Endothelial cell of umbilical vein (primary cell): ENCODE data around the gene TSPAN9. TPM values are rescaled to one million over a fixed set of nuclear protein-coding genes. Genes with fewer than 3 reads are reported as not detected.

Experiments
- BruUV-seq: library from RNA; stranded (reverse); fragments of 400-500 nt; replicated peaks from 2 replicates; lab custom pipeline; 2021; lab: Mats Ljungman, UMichigan
- CTCF ChIA-PET: fragments of 300-600, 350-600 bp; sonication (Branson Sonifier 250); formaldehyde crosslinking; loops from one replicate; lab custom pipeline; 2021; ENCODE audit warnings: antibody characterized with exemption, inconsistent platforms; lab: Charles Lee
- POLR2A ChIA-PET: fragments of 300-600, 350-600 bp; sonication (Branson Sonifier 250); formaldehyde crosslinking; loops from one replicate; lab custom pipeline; 2021; ENCODE audit warnings: antibody characterized with exemption, inconsistent platforms; lab: Charles Lee
- DNase-seq: peaks from one replicate; pipeline ENCODE4 v3.0.0-alpha.2; 2011; ENCODE audit warnings: low read depth, low spot score
- FAIRE-seq: peaks from 2 replicates; lab custom pipeline; 2011; peaks lifted over from hg19 to GRCh38; lab: Jason Lieb, UNC
- H2AFZ ChIP-seq: 2 replicates; pipeline ENCODE4 v1.6.0; 2012; ENCODE audit warnings: low read depth, low read length, control low read depth, inconsistent platforms
- H3K27ac ChIP-seq: 2 replicates; pipeline ENCODE4 v1.5.1; 2011; ENCODE audit warnings: low read depth, mild to moderate bottlenecking, control low read depth, low read length, moderate library complexity; ENCODE audit not compliant: insufficient read depth
- H3K27me3 ChIP-seq, 2 experiments: 2 replicates each; pipeline versions ENCODE4 v1.6.0 to v1.6.1; 2011; ENCODE audit warnings: low read length in 2 of 2, mixed read lengths in 1 of 2; ENCODE audit not compliant: control insufficient read depth in 2 of 2, insufficient read depth in 2 of 2
- H3K36me3 ChIP-seq, 2 experiments: 2 replicates in 1 of 2; 3 replicates in 1 of 2; pipeline ENCODE4 v1.5.1; 2011; ENCODE audit warnings: low read length in 2 of 2, mild to moderate bottlenecking in 1 of 2, moderate library complexity in 1 of 2; ENCODE audit not compliant: control insufficient read depth in 2 of 2, insufficient read depth in 2 of 2; ENCODE audit errors: extremely low read depth in 1 of 2
- H3K4me1 ChIP-seq: 3 replicates; pipeline ENCODE4 v1.5.1; 2011; ENCODE audit warnings: mild to moderate bottlenecking, low read length; ENCODE audit not compliant: control insufficient read depth, insufficient read depth; ENCODE audit errors: extremely low read depth
- H3K4me2 ChIP-seq: 2 replicates; pipeline ENCODE4 v1.6.1; 2011; ENCODE audit warnings: low read length, control low read depth, mixed read lengths; ENCODE audit not compliant: insufficient read depth
- H3K4me3 ChIP-seq, 3 experiments: fragments of 200-600 bp in 1 of 3; sonication (generic), shearing (Covaris generic) in 1 of 3; replicated peaks in 1 of 3; 2 replicates each; pipeline ENCODE4 v1.5.1; 2011 to 2016; ENCODE audit warnings: control low read depth in 3 of 3, low read length in 3 of 3, mild to moderate bottlenecking in 2 of 3, inconsistent platforms in 1 of 3, low read depth in 1 of 3, moderate library complexity in 1 of 3; ENCODE audit not compliant: insufficient read depth in 1 of 3
- H3K79me2 ChIP-seq: 2 replicates; pipeline ENCODE4 v1.6.0; 2012; ENCODE audit warnings: low read length, inconsistent platforms; ENCODE audit not compliant: control insufficient read depth, insufficient read depth
- H3K9ac ChIP-seq: replicated peaks from 2 replicates; pipeline ENCODE3; 2011; ENCODE audit warnings: low read length, control low read depth; ENCODE audit not compliant: insufficient read depth; ENCODE audit errors: extremely low read depth
- H3K9me1 ChIP-seq: replicated peaks from 3 replicates; pipeline ENCODE4 v1.6.0; 2011; ENCODE audit warnings: mild to moderate bottlenecking, low read length; ENCODE audit not compliant: control insufficient read depth, insufficient read depth; ENCODE audit errors: extremely low read depth
- H3K9me3 ChIP-seq: replicated peaks from 2 replicates; pipeline ENCODE4 v1.5.1; 2012; ENCODE audit warnings: low read length, inconsistent platforms; ENCODE audit not compliant: control insufficient read depth, insufficient read depth
- H4K20me1 ChIP-seq: replicated peaks from 2 replicates; pipeline ENCODE3; 2011; ENCODE audit warnings: mild to moderate bottlenecking, low read length; ENCODE audit not compliant: control insufficient read depth, insufficient read depth; ENCODE audit errors: extremely low read depth
- CTCF ChIP-seq, 2 donors: IDR thresholded peaks; 1 replicate in 1 of 2; 2 replicates in 1 of 2; pipeline ENCODE4 v1.5.1; 2011; ENCODE audit warnings: low read length in 2 of 2, mild to moderate bottlenecking in 2 of 2, moderate library complexity in 2 of 2, control low read depth in 1 of 2, inconsistent platforms in 1 of 2, low read depth in 1 of 2; ENCODE audit not compliant: insufficient read depth in 1 of 2; ENCODE audit errors: extremely low read depth in 1 of 2
- EZH2 ChIP-seq: IDR thresholded peaks from 2 replicates; pipeline ENCODE4 v1.6.1; 2012; ENCODE audit warnings: borderline replicate concordance, low read depth, mild to moderate bottlenecking, moderate library complexity, low read length, inconsistent platforms; ENCODE audit not compliant: severe bottlenecking
- FOS ChIP-seq: IDR thresholded peaks from 2 replicates; pipeline ENCODE4 v1.6.1; 2011; ENCODE audit warnings: mild to moderate bottlenecking, low read length, moderate library complexity, borderline replicate concordance; ENCODE audit not compliant: insufficient read depth
- GATA2 ChIP-seq: IDR thresholded peaks from 2 replicates; pipeline ENCODE4 v1.7.0; 2011; ENCODE audit warnings: low read depth, mild to moderate bottlenecking, moderate library complexity, mixed read lengths, low read length; ENCODE audit not compliant: insufficient read length, insufficient read depth
- JUN ChIP-seq: IDR thresholded peaks from 2 replicates; pipeline ENCODE4 v1.6.1; 2011; ENCODE audit warnings: borderline replicate concordance, low read depth; ENCODE audit not compliant: insufficient read length, insufficient read depth
- MYC ChIP-seq: IDR thresholded peaks from one replicate; pipeline ENCODE4 v1.6.1; 2011; ENCODE audit warnings: mild to moderate bottlenecking, low read depth, low read length
- POLR2A ChIP-seq: IDR thresholded peaks from 2 replicates; pipeline ENCODE4 v1.6.1; 2012; ENCODE audit warnings: low read depth, mild to moderate bottlenecking, control low read depth, low read length
- POLR2AphosphoS5 ChIP-seq: IDR thresholded peaks from 2 replicates; pipeline ENCODE4 v1.6.1; 2012; ENCODE audit warnings: low read depth, mild to moderate bottlenecking, control low read depth, low read length, moderate library complexity; ENCODE audit not compliant: insufficient read depth
- dilution Hi-C: fragments of 300-500 bp; cut with MboI; formaldehyde crosslinking; loops from one replicate; pipeline ENCODE4 v1.15.0; 2019; ENCODE audit warnings: low sequenced_read_pairs; ENCODE audit not compliant: extremely low pct_ligation_motif_present
- intact Hi-C: fragments of 100-400 bp; cut with micrococcal nuclease; formaldehyde crosslinking; loops from one replicate; pipeline ENCODE4 v1.10.0; 2022
- polyA plus RNA-seq, 4 experiments: library from polyadenylated mRNA; depleted of rRNA in 3 of 4; stranded (reverse) in 3 of 4; unstranded in 1 of 4; fragments of >200 nt; gene quantifications; 2 replicates each; pipeline versions ENCODE4 v1.2.1 to v1.2.3, GENCODE V29; 2011 to 2012; ENCODE audit warnings: missing spikeins in 1 of 4
- total RNA-seq: library from RNA; stranded (reverse); gene quantifications from 2 replicates; pipeline ENCODE4 v1.2.3, GENCODE V29; 2021
- TF ChIP-seq, protein P1 (sequence below): IDR thresholded peaks from 2 replicates; pipeline ENCODE4 v1.6.1; 2011; ENCODE audit not compliant: insufficient read depth, insufficient read length

The TSPAN9 gene
- total and polyA plus RNA-seq, 2 donors (not counting 3 experiments of a cell fraction or from before 2014, with no cell fraction given), result 43.3 to 66.8 TPM

DNA sequence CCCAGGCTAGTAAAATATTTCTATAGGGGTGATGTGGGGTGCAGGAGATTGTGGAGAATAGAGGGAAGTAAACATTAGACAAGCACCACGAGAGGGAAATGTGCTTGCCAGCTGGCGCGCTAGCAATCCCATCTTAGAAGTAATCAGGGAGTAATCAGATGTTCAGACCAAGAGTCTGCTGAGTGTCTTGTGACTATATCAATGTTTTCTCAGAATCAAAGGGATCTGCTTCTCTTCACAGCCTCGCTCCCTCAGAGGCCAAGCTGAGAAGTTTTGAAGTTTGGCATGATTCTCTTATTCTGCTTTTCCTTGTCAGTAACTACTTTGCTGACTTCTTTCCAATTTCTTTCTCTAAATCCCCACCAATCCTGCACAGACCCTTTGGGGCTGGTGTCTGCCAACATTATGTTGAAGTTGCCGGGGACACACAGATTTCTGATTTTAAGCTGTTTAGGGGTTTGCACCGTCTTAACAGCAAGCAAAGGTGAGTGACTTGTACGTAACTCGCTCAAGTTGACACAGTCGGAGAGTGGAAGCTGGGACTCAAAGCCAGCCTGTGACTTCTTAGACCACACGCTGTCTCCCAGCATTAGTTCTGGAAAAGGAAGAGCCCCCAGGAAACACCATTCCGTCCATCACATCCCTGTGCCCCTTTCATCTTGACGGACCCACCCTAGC lies 22.0 kb upstream of the TSPAN9 start:
- no peak for DNase-seq
- no peak overlapping the region for H3K27ac ChIP-seq
- intact Hi-C loops (no loop called here), dilution Hi-C loops (no loop called here)
- no peaks in the 10 kb centered on the region for H3K9me1 ChIP-seq
- no peak for FAIRE-seq
- H2AFZ ChIP-seq, result no peak overlapping the region
- H3K79me2 ChIP-seq, result no peaks in the 10 kb centered on the region
- no peaks in the 10 kb centered on the region for H3K4me1 ChIP-seq
- no peaks in the 10 kb centered on the region for H3K9me3 ChIP-seq
- POLR2A ChIA-PET, result no interaction called here
- BruUV-seq, result no TSS peak
- H3K4me3 ChIP-seq, result no peak overlapping the region
- TF ChIP-seq, protein P1, sequence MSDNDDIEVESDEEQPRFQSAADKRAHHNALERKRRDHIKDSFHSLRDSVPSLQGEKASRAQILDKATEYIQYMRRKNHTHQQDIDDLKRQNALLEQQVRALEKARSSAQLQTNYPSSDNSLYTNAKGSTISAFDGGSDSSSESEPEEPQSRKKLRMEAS, result no peak
- TF ChIP-seq POLR2AphosphoS5, result no peak
- no peak for TF ChIP-seq POLR2A
- TF ChIP-seq JUN, result no peak
- no peak for TF ChIP-seq EZH2
- no peak for TF ChIP-seq GATA2
- no peak for TF ChIP-seq FOS
- no peak for TF ChIP-seq CTCF (IDR thresholded peaks at IDR 0.05; ENCODE audit: extremely low read depth in 1 of 2, insufficient read depth in 1 of 2, low read depth in 1 of 2, low read length in 2 of 2)
- no peak for TF ChIP-seq MYC
- H3K27me3 ChIP-seq, result peaks cover 3 to 5% of the 10 kb centered on the region in 2 experiments
- H3K9ac ChIP-seq, result no peak overlapping the region
- H3K36me3 ChIP-seq, result no peaks in the 10 kb centered on the region
- no peaks in the 10 kb centered on the region for H4K20me1 ChIP-seq
- H3K4me2 ChIP-seq, result no peak overlapping the region
- CTCF ChIA-PET, result interaction anchor here (0.9 to 1.0 kb wide), 3 partner anchors 14 to 21 kb away, joined by 3 read pairs; no protein-coding TSS in a partner anchor
